ENCODE results near the gene NOS1AP. TPM values are rescaled to one million over a fixed set of nuclear protein-coding genes. Genes with fewer than 3 reads are reported as not detected.

Gene NOS1AP
- total and polyA plus RNA-seq, 2 donors (not counting 3 experiments of a cell fraction or from before 2014, with no cell fraction given): 1.3 to 5.4 TPM

GRCh38 chr1:162380061-162380846, 310.8 kb downstream of the NOS1AP start:
- Histone ChIP-seq H3K4me3 (replicated peaks in 1 of 3; ENCODE audit: insufficient read depth in 1 of 3, low read depth in 1 of 3, low read length in 3 of 3) (no peak overlapping the region), H4K20me1 (replicated peaks; ENCODE audit: control insufficient read depth, extremely low read depth, insufficient read depth, low read length) (no peaks in the 10 kb centered on the region), H3K9ac (replicated peaks; ENCODE audit: extremely low read depth, insufficient read depth, low read length) (no peak overlapping the region), H2AFZ (ENCODE audit: low read depth, low read length) (no peak overlapping the region), H3K9me1 (replicated peaks; ENCODE audit: control insufficient read depth, extremely low read depth, insufficient read depth, low read length) (no peaks in the 10 kb centered on the region), H3K9me3 (replicated peaks; ENCODE audit: control insufficient read depth, insufficient read depth, low read length) (no peaks in the 10 kb centered on the region), H3K79me2 (ENCODE audit: control insufficient read depth, insufficient read depth, low read length) (no peaks in the 10 kb centered on the region), H3K27ac (ENCODE audit: insufficient read depth, low read depth, low read length) (no peak overlapping the region), H3K27me3 (ENCODE audit: control insufficient read depth in 2 of 2, insufficient read depth in 2 of 2, low read length in 2 of 2) (no peaks in the 10 kb centered on the region), H3K4me2 (ENCODE audit: insufficient read depth, low read length) (no peak overlapping the region), H3K4me1 (ENCODE audit: control insufficient read depth, extremely low read depth, insufficient read depth, low read length) (no peaks in the 10 kb centered on the region), H3K36me3 (ENCODE audit: control insufficient read depth in 2 of 2, extremely low read depth in 1 of 2, insufficient read depth in 2 of 2, low read length in 2 of 2) (peaks cover 0 to 3% of the 10 kb centered on the region in 2 experiments)
- FAIRE-seq (no peak), DNase-seq (ENCODE audit: low read depth, low spot score) (no peak)
- no TSS peak for BruUV-seq (replicated peaks)
- TF ChIP-seq MYC (IDR thresholded peaks at IDR 0.05; ENCODE audit: low read depth, low read length) (no peak), MAX (IDR thresholded peaks at IDR 0.05; ENCODE audit: insufficient read depth, insufficient read length) (no peak), POLR2A (IDR thresholded peaks at IDR 0.05; ENCODE audit: low read depth, low read length) (no peak), FOS (IDR thresholded peaks at IDR 0.05; ENCODE audit: borderline replicate concordance, insufficient read depth, low read length) (no peak), POLR2AphosphoS5 (IDR thresholded peaks at IDR 0.05; ENCODE audit: insufficient read depth, low read depth, low read length) (no peak), GATA2 (IDR thresholded peaks at IDR 0.05; ENCODE audit: insufficient read depth, insufficient read length, low read depth, low read length) (no peak), EZH2 (IDR thresholded peaks at IDR 0.05; ENCODE audit: borderline replicate concordance, low read depth, low read length, severe bottlenecking) (no peak), CTCF (IDR thresholded peaks at IDR 0.05; ENCODE audit: extremely low read depth in 1 of 2, insufficient read depth in 1 of 2, low read depth in 1 of 2, low read length in 2 of 2) (no peak), JUN (IDR thresholded peaks at IDR 0.05; ENCODE audit: borderline replicate concordance, insufficient read depth, insufficient read length, low read depth) (no peak)
- intact Hi-C loops (cut with micrococcal nuclease): no loop called here
- POLR2A ChIA-PET: no interaction called here
- CTCF ChIA-PET: interaction anchor here (0.7 to 2.2 kb wide), 4 partner anchors 8 to 324 kb away, joined by 3 to 14 read pairs (median 4); no protein-coding TSS in a partner anchor
- dilution Hi-C loops (cut with MboI; ENCODE audit: extremely low pct_ligation_motif_present, low sequenced_read_pairs): no loop called here
